ENCODE measurements around the gene PCSK6.

GRCh38 chr15:101353240-101353639 lies 136.3 kb downstream of the PCSK6 start:
- TF ChIP-seq EGR1 (IDR thresholded peaks at IDR 0.05), result no peak
- no peak for TF ChIP-seq CREB1 (IDR thresholded peaks at IDR 0.05; ENCODE audit: low read depth)
- TF ChIP-seq, protein P1, sequence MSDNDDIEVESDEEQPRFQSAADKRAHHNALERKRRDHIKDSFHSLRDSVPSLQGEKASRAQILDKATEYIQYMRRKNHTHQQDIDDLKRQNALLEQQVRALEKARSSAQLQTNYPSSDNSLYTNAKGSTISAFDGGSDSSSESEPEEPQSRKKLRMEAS (IDR thresholded peaks at IDR 0.05), result no peak
- no peak for TF ChIP-seq RAD21 (IDR thresholded peaks at IDR 0.05; ENCODE audit: low read depth)
- no peak for TF ChIP-seq TAF1 (IDR thresholded peaks at IDR 0.05; ENCODE audit: low read depth)
- TF ChIP-seq EP300 (IDR thresholded peaks at IDR 0.05; ENCODE audit: borderline replicate concordance), result no peak
- TF ChIP-seq, protein P2, sequence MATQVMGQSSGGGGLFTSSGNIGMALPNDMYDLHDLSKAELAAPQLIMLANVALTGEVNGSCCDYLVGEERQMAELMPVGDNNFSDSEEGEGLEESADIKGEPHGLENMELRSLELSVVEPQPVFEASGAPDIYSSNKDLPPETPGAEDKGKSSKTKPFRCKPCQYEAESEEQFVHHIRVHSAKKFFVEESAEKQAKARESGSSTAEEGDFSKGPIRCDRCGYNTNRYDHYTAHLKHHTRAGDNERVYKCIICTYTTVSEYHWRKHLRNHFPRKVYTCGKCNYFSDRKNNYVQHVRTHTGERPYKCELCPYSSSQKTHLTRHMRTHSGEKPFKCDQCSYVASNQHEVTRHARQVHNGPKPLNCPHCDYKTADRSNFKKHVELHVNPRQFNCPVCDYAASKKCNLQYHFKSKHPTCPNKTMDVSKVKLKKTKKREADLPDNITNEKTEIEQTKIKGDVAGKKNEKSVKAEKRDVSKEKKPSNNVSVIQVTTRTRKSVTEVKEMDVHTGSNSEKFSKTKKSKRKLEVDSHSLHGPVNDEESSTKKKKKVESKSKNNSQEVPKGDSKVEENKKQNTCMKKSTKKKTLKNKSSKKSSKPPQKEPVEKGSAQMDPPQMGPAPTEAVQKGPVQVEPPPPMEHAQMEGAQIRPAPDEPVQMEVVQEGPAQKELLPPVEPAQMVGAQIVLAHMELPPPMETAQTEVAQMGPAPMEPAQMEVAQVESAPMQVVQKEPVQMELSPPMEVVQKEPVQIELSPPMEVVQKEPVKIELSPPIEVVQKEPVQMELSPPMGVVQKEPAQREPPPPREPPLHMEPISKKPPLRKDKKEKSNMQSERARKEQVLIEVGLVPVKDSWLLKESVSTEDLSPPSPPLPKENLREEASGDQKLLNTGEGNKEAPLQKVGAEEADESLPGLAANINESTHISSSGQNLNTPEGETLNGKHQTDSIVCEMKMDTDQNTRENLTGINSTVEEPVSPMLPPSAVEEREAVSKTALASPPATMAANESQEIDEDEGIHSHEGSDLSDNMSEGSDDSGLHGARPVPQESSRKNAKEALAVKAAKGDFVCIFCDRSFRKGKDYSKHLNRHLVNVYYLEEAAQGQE (IDR thresholded peaks at IDR 0.05; ENCODE audit: low read depth), result no peak
- TF ChIP-seq USF1 (IDR thresholded peaks at IDR 0.05), result no peak
- no peak for TF ChIP-seq CEBPB (IDR thresholded peaks at IDR 0.05)
- TF ChIP-seq TCF12 (IDR thresholded peaks at IDR 0.05; ENCODE audit: low read depth), result no peak
- no peak for TF ChIP-seq FOXM1 (IDR thresholded peaks at IDR 0.05; ENCODE audit: borderline replicate concordance, low read depth)
- no peak for TF ChIP-seq TEAD4 (IDR thresholded peaks at IDR 0.05)

All from Ishikawa (cell line).